Measurements from ENCODE around the gene JARID2. TPM values are rescaled to one million over a fixed set of nuclear protein-coding genes. Genes with fewer than 3 reads are reported as not detected.
A peak's percentile ranks its signal among the peaks of the same experiment; 100 is the strongest.

Gene JARID2
- total and polyA plus RNA-seq, 7 donors, result 1.1 to 16.1 (median 4.9) TPM

- no peaks in the 10 kb centered on the region for H3K9me3 ChIP-seq
- no peak overlapping the region for H3K4me3 ChIP-seq
- H3K27me3 ChIP-seq (ENCODE audit: insufficient read depth in 3 of 3, low read length in 2 of 3), result no peaks in the 10 kb centered on the region
- DNase-seq, result no peak
- TF ChIP-seq CTCF (IDR thresholded peaks at IDR 0.05), result no peak
- intact Hi-C loops (cut with DNase I), result no loop called here
- peak overlapping the region; percentile 39 for H3K27ac ChIP-seq
- 87 to 90% (median 90%) methylated on average over 9 of the region's 9 CpGs for WGBS, 3 donors
- no peak for ATAC-seq
- H3K4me1 ChIP-seq, result peaks cover 22% of the 10 kb centered on the region
- peaks cover 0 to 65% of the 10 kb centered on the region in 2 donors for H3K36me3 ChIP-seq (ENCODE audit: insufficient read depth in 1 of 2, low read depth in 1 of 2)
These were observed 276.2 kb downstream of the JARID2 start for GRCh38 chr6:15522026-15522425.

GRCh38 chr6:15522427-15522826 lies 276.6 kb downstream of the JARID2 start:
- Histone ChIP-seq H3K27ac (peak overlapping the region; percentile 39), H3K36me3 (ENCODE audit: insufficient read depth in 1 of 2, low read depth in 1 of 2) (peaks cover 0 to 61% of the 10 kb centered on the region in 2 donors), H3K4me1 (peaks cover 22% of the 10 kb centered on the region)

GRCh38 chr6:15522856-15523529 lies 277.1 kb downstream of the JARID2 start:
- WGBS, 3 donors, result 58 to 70% (median 61%) methylated on average over 16 of the region's 16 CpGs
- Histone ChIP-seq H3K36me3 (ENCODE audit: insufficient read depth in 1 of 2, low read depth in 1 of 2) (peaks cover 0 to 56% of the 10 kb centered on the region in 2 donors), H3K27me3 (ENCODE audit: insufficient read depth in 3 of 3, low read length in 2 of 3) (no peaks in the 10 kb centered on the region), H3K4me1 (peaks cover 22% of the 10 kb centered on the region), H3K9me3 (no peaks in the 10 kb centered on the region), H3K27ac (no peak overlapping the region), H3K4me3 (no peak overlapping the region)
- TF ChIP-seq CTCF (IDR thresholded peaks at IDR 0.05), result no peak
- peak; percentile 54 to 81 (median 73) for ATAC-seq
- no peak for DNase-seq
- intact Hi-C loops (cut with DNase I), result no loop called here

More at GRCh38 chr6:15522427-15522826, 276.6 kb downstream of the JARID2 start:
- DNase-seq (no peak), ATAC-seq (peak in 1 of 4 donors; percentile 16)
- intact Hi-C loops (cut with DNase I), result no loop called here
- H3K4me3 ChIP-seq, result no peak overlapping the region
- no peak for TF ChIP-seq CTCF (IDR thresholded peaks at IDR 0.05)
- WGBS, 3 donors, result 47 to 65% (median 51%) methylated on average over 6 of the region's 6 CpGs
- no peaks in the 10 kb centered on the region for H3K9me3 ChIP-seq
- no peaks in the 10 kb centered on the region for H3K27me3 ChIP-seq (ENCODE audit: insufficient read depth in 3 of 3, low read length in 2 of 3)

GRCh38 chr6:15523679-15524630 lies 278.1 kb downstream of the JARID2 start:
- peak overlapping the region; percentile 56 for H3K27ac ChIP-seq
- peaks cover 22% of the 10 kb centered on the region for H3K4me1 ChIP-seq
- DNase-seq (no peak), ATAC-seq (no peak)
- WGBS, 3 donors, result 88 to 95% (median 88%) methylated on average over 23 of the region's 23 CpGs
- no peak for TF ChIP-seq CTCF (IDR thresholded peaks at IDR 0.05)
- no peaks in the 10 kb centered on the region for H3K9me3 ChIP-seq
- intact Hi-C loops (cut with DNase I), result no loop called here
- H3K36me3 ChIP-seq (ENCODE audit: insufficient read depth in 1 of 2, low read depth in 1 of 2), result peaks cover 0 to 52% of the 10 kb centered on the region in 2 donors
- no peak overlapping the region for H3K4me3 ChIP-seq
- no peaks in the 10 kb centered on the region for H3K27me3 ChIP-seq (ENCODE audit: insufficient read depth in 3 of 3, low read length in 2 of 3)
